Measurements from ENCODE around the gene AP3S2. TPM values are rescaled to one million over a fixed set of nuclear protein-coding genes. Genes with fewer than 3 reads are reported as not detected.

AP3S2 gene
- polyA plus RNA-seq, 3 donors, result 30.8 to 41.2 (median 32.4) TPM

GRCh38 chr15:89928421-89928820 is 34.6 kb upstream of the AP3S2 start:
- no peaks in the 10 kb centered on the region for H3K36me3 Mint-ChIP-seq
- no peak overlapping the region for H3K4me3 ChIP-seq (replicated peaks in 1 of 3; ENCODE audit: low read depth in 2 of 3, low read length in 3 of 3)
- intact Hi-C loops (cut with micrococcal nuclease), result no loop called here
- no peak overlapping the region for H3K27ac Mint-ChIP-seq
- H3K27me3 ChIP-seq (ENCODE audit: control insufficient read depth in 2 of 2, insufficient read depth in 2 of 2, low read length in 2 of 2), result no peaks in the 10 kb centered on the region
- H3K4me3 Mint-ChIP-seq, result no peak overlapping the region
- H3K9me3 Mint-ChIP-seq, result no peaks in the 10 kb centered on the region
- no peaks in the 10 kb centered on the region for H3K9me3 ChIP-seq (replicated peaks in 1 of 2; ENCODE audit: control insufficient read depth in 1 of 2, insufficient read depth in 1 of 2, low read length in 2 of 2)
- no peak overlapping the region for H3K27ac ChIP-seq (ENCODE audit: low read depth in 1 of 2, low read length in 2 of 2)
- no peaks in the 10 kb centered on the region for H3K36me3 ChIP-seq (replicated peaks in 1 of 2; ENCODE audit: control insufficient read depth in 1 of 2, insufficient read depth in 2 of 2, low read length in 2 of 2)
- peaks cover 4 to 10% (median 7%) of the 10 kb centered on the region in 3 donors for H3K27me3 Mint-ChIP-seq (ENCODE audit: low read depth in 3 of 3)
- H4K20me1 ChIP-seq (ENCODE audit: insufficient read depth, low read length), result no peaks in the 10 kb centered on the region
- H3K4me1 ChIP-seq (ENCODE audit: control insufficient read depth in 1 of 2, insufficient read depth in 2 of 2, low read length in 2 of 2), result no peaks in the 10 kb centered on the region
- H3K4me1 Mint-ChIP-seq, result no peaks in the 10 kb centered on the region
- H3K79me2 ChIP-seq (ENCODE audit: insufficient read depth, low read length), result no peaks in the 10 kb centered on the region
- H2AFZ ChIP-seq (ENCODE audit: insufficient read depth, low read depth, low read length, poor library complexity, severe bottlenecking), result no peak overlapping the region
- H3K4me2 ChIP-seq (replicated peaks; ENCODE audit: extremely low read depth, low read length, poor library complexity, severe bottlenecking), result no peak overlapping the region
- 95% methylated on average over 3 of the region's 4 CpGs for WGBS (ENCODE audit: insufficient coverage)
- H3K9ac ChIP-seq (ENCODE audit: insufficient read depth, low read length, poor library complexity, severe bottlenecking), result no peak overlapping the region
- TF ChIP-seq CTCF (IDR thresholded peaks at IDR 0.05), result no peak
- no peak for DNase-seq

GRCh38 chr15:89926158-89926557 is 32.4 kb upstream of the AP3S2 start:
- no peaks in the 10 kb centered on the region for H3K79me2 ChIP-seq (ENCODE audit: insufficient read depth, low read length)
- no peak overlapping the region for H3K4me3 ChIP-seq (replicated peaks in 1 of 3; ENCODE audit: low read depth in 2 of 3, low read length in 3 of 3)
- Mint-ChIP-seq H3K9me3 (no peaks in the 10 kb centered on the region), H3K4me3 (no peak overlapping the region), H3K27me3 (ENCODE audit: low read depth in 3 of 3) (peaks cover 4 to 8% (median 6%) of the 10 kb centered on the region in 3 donors), H3K4me1 (no peaks in the 10 kb centered on the region), H3K36me3 (no peaks in the 10 kb centered on the region), H3K27ac (no peak overlapping the region)
- no peak overlapping the region for H3K4me2 ChIP-seq (replicated peaks; ENCODE audit: extremely low read depth, low read length, poor library complexity, severe bottlenecking)
- no peak overlapping the region for H3K9ac ChIP-seq (ENCODE audit: insufficient read depth, low read length, poor library complexity, severe bottlenecking)
- H4K20me1 ChIP-seq (ENCODE audit: insufficient read depth, low read length), result no peaks in the 10 kb centered on the region
- no CpG with 5 or more reads among the region's 2 CpGs for WGBS (ENCODE audit: insufficient coverage)
- no peak for TF ChIP-seq CTCF (IDR thresholded peaks at IDR 0.05)
- no peaks in the 10 kb centered on the region for H3K27me3 ChIP-seq (ENCODE audit: control insufficient read depth in 2 of 2, insufficient read depth in 2 of 2, low read length in 2 of 2)
- DNase-seq, result no peak
- H3K36me3 ChIP-seq (replicated peaks in 1 of 2; ENCODE audit: control insufficient read depth in 1 of 2, insufficient read depth in 2 of 2, low read length in 2 of 2), result no peaks in the 10 kb centered on the region
- H3K4me1 ChIP-seq (ENCODE audit: control insufficient read depth in 1 of 2, insufficient read depth in 2 of 2, low read length in 2 of 2), result no peaks in the 10 kb centered on the region
- H2AFZ ChIP-seq (ENCODE audit: insufficient read depth, low read depth, low read length, poor library complexity, severe bottlenecking), result no peak overlapping the region
- H3K9me3 ChIP-seq (replicated peaks in 1 of 2; ENCODE audit: control insufficient read depth in 1 of 2, insufficient read depth in 1 of 2, low read length in 2 of 2), result no peaks in the 10 kb centered on the region
- intact Hi-C loops (cut with micrococcal nuclease), result no loop called here
- H3K27ac ChIP-seq (ENCODE audit: low read depth in 1 of 2, low read length in 2 of 2), result no peak overlapping the region
